GM23248 (cell line): ENCODE data around the gene PITPNB.

ENCODE experiments used
- EZH2 ChIP-seq: fragments of 200-600 bp; sonication (generic); IDR thresholded peaks from 2 replicates; pipeline ENCODE4 v1.6.1; 2018; ENCODE audit warnings: antibody characterized with exemption, mild to moderate bottlenecking; ENCODE audit not compliant: insufficient read depth, poor library complexity, severe bottlenecking
- EZH2phosphoT487 ChIP-seq: fragments of 200-600 bp; sonication (generic); IDR thresholded peaks from 2 replicates; pipeline ENCODE4 v1.6.1; 2018; ENCODE audit warnings: antibody characterized with exemption, moderate library complexity, mild to moderate bottlenecking, low read depth; ENCODE audit not compliant: insufficient read depth

DNA sequence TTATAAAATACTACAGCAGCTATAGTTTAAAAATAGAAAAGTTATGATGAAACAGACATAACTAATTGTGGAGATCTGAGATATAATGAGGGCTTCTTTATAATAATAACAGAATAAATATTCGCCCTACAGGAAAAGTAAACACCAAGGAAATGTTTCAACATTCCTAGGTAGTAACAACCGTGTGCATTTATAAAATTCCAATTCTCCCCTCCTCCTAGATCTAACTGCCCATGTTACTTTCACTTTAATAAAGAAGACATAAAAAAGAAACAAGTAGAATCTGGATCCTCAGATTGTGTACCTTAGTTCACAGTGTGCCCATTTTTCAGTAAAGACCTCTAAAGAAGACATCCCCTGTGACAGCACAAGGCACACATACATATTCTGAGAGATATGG, 59.7 kb downstream of the PITPNB start:
- TF ChIP-seq EZH2 (no peak), EZH2phosphoT487 (no peak)
